SU-DHL-6 (cell line): ENCODE data around the gene INSC.

ENCODE experiments used
- CTCF ChIP-seq: fragments of 200-600 bp; sonication (generic); IDR thresholded peaks from one replicate; pipeline ENCODE4 v1.5.1; 2017; ENCODE audit warnings: antibody characterized with exemption, mild to moderate bottlenecking, low read length, moderate library complexity; ENCODE audit not compliant: insufficient read depth, poor library complexity, severe bottlenecking
- EZH2phosphoT487 ChIP-seq: fragments of 200-600 bp; sonication (generic), shearing (Covaris generic); conservative IDR thresholded peaks from 2 replicates; pipeline ENCODE4 v1.6.1; 2018; ENCODE audit warnings: mild to moderate bottlenecking, antibody characterized with exemption, low read length, moderate library complexity, mixed read lengths

- peak; percentile 85 for TF ChIP-seq CTCF
- TF ChIP-seq EZH2phosphoT487: no peak
Observed at GRCh38 chr11:15159085-15159484, 44.4 kb downstream of the INSC start.
